ENCODE measurements around the gene HOXA4. TPM values are rescaled to one million over a fixed set of nuclear protein-coding genes. Genes with fewer than 3 reads are reported as not detected.

Gene HOXA4
- total RNA-seq, 1 donor from 2014 or later = 0.40 TPM

GRCh38 chr7:27160546-27161213 lies 30.1 kb upstream of the HOXA4 start:
- H3K27me3 Mint-ChIP-seq = peaks cover 72% of the 10 kb centered on the region
- no peak overlapping the region for H3K27ac Mint-ChIP-seq
- H3K4me1 Mint-ChIP-seq = peaks cover 31% of the 10 kb centered on the region
- no peaks in the 10 kb centered on the region for H3K36me3 Mint-ChIP-seq (ENCODE audit: low read depth)
- no peaks in the 10 kb centered on the region for H3K9me3 Mint-ChIP-seq
- ChIA-PET POLR2A (interaction anchor here (0.6 to 1.7 kb wide), 6 partner anchors 10 to 1298 kb away, joined by 3 to 6 read pairs (median 4); no protein-coding TSS in a partner anchor), CTCF (interaction anchor here (0.6 to 3.6 kb wide), 35 partner anchors 10 to 1311 kb away, joined by 3 to 94 read pairs (median 4); no protein-coding TSS in a partner anchor)
- intact Hi-C loops (cut with micrococcal nuclease) = loop anchor here (1.0 to 5.0 kb wide), 18 partner anchors 10 to 1902 kb away; partner anchors contain the start of genes HOXA1, NFE2L3 and SNX10
- H3K4me3 Mint-ChIP-seq = peak overlapping the region; percentile 75
- ATAC-seq (ENCODE audit: low read depth) (peak; percentile 87), DNase-seq (peak; percentile 83)
- peak; percentile 97 for TF ChIP-seq CTCF (IDR thresholded peaks at IDR 0.05)

GRCh38 chr7:27160145-27160545 lies 29.6 kb upstream of the HOXA4 start:
- H3K27me3 Mint-ChIP-seq = peaks cover 74% of the 10 kb centered on the region

GRCh38 chr7:27159266-27160144 lies 28.9 kb upstream of the HOXA4 start:
- Mint-ChIP-seq H3K36me3 (ENCODE audit: low read depth) (no peaks in the 10 kb centered on the region), H3K9me3 (no peaks in the 10 kb centered on the region), H3K27me3 (peaks cover 78% of the 10 kb centered on the region), H3K4me1 (peaks cover 38% of the 10 kb centered on the region), H3K27ac (no peak overlapping the region), H3K4me3 (peak overlapping the region; percentile 75)
- POLR2A ChIA-PET = no interaction called here
- intact Hi-C loops (cut with micrococcal nuclease) = loop anchor here (2.0 to 5.0 kb wide), 12 partner anchors 62 to 1901 kb away; partner anchors contain the start of genes HOXA1, NFE2L3 and SNX10
- no peak for TF ChIP-seq CTCF (IDR thresholded peaks at IDR 0.05)
- DNase-seq = no peak
- CTCF ChIA-PET = interaction anchor here (0.8 to 1.6 kb wide), 8 partner anchors 9 to 1267 kb away, joined by 3 to 8 read pairs (median 4); no protein-coding TSS in a partner anchor
- no peak for ATAC-seq (ENCODE audit: low read depth)

More at GRCh38 chr7:27160145-27160545, 29.6 kb upstream of the HOXA4 start:
- H3K27ac Mint-ChIP-seq = no peak overlapping the region
- CTCF ChIA-PET = interaction anchor here (1.1 to 3.6 kb wide), 13 partner anchors 10 to 1309 kb away, joined by 4 to 94 read pairs (median 6); no protein-coding TSS in a partner anchor
- no peaks in the 10 kb centered on the region for H3K9me3 Mint-ChIP-seq
- DNase-seq (peak; percentile 39), ATAC-seq (ENCODE audit: low read depth) (peak; percentile 22)
- intact Hi-C loops (cut with micrococcal nuclease) = loop anchor here (2.0 to 5.0 kb wide), 12 partner anchors 63 to 1901 kb away; partner anchors contain the start of genes HOXA1, NFE2L3 and SNX10
- H3K4me3 Mint-ChIP-seq = peak overlapping the region; percentile 75
- no peak for TF ChIP-seq CTCF (IDR thresholded peaks at IDR 0.05)
- H3K36me3 Mint-ChIP-seq (ENCODE audit: low read depth) = no peaks in the 10 kb centered on the region
- peaks cover 33% of the 10 kb centered on the region for H3K4me1 Mint-ChIP-seq
- POLR2A ChIA-PET = interaction anchor here (0.6 to 1.7 kb wide), 3 partner anchors 9 to 732 kb away, joined by 3 to 6 read pairs (median 6); no protein-coding TSS in a partner anchor

GRCh38 chr7:27158436-27159265 lies 28.1 kb upstream of the HOXA4 start:
- ChIA-PET CTCF (interaction anchor here (0.8 to 1.6 kb wide), 8 partner anchors 8 to 1266 kb away, joined by 3 to 8 read pairs (median 4); no protein-coding TSS in a partner anchor), POLR2A (no interaction called here)
- H3K27me3 Mint-ChIP-seq = peaks cover 77% of the 10 kb centered on the region
- H3K36me3 Mint-ChIP-seq (ENCODE audit: low read depth) = no peaks in the 10 kb centered on the region
- intact Hi-C loops (cut with micrococcal nuclease) = no loop called here
- peaks cover 38% of the 10 kb centered on the region for H3K4me1 Mint-ChIP-seq
- H3K27ac Mint-ChIP-seq = peak overlapping the region; percentile 28
- no peaks in the 10 kb centered on the region for H3K9me3 Mint-ChIP-seq
- no peak for TF ChIP-seq CTCF (IDR thresholded peaks at IDR 0.05)
- DNase-seq = no peak
- peak overlapping the region; percentile 37 for H3K4me3 Mint-ChIP-seq
- no peak for ATAC-seq (ENCODE audit: low read depth)

Data from activated B cell treated with CpG ODN at 0.5 μM for 24 hours (primary cell).